Colonic mucosa (tissue), 4 donors: Measurements from ENCODE around the gene SPATA33. TPM values are rescaled to one million over a fixed set of nuclear protein-coding genes. Genes with fewer than 3 reads are reported as not detected.

Experiments used
- DNase-seq: peaks from one replicate; pipeline ENCODE4 v3.0.0-alpha.2; 2020
- H3K27ac ChIP-seq: fragments of 200-600 bp; one replicate; pipeline ENCODE4 v1.8.0; 2021
- H3K27me3 ChIP-seq: fragments of 200-600 bp; one replicate; pipeline ENCODE4 v1.8.0; 2021
- H3K36me3 ChIP-seq: fragments of 200-600 bp; one replicate; pipeline ENCODE4 v1.8.0; 2021
- H3K4me1 ChIP-seq: fragments of 200-600 bp; one replicate; pipeline ENCODE4 v1.8.0; 2021; ENCODE audit warnings: mild to moderate bottlenecking
- H3K4me3 ChIP-seq: fragments of 200-600 bp; one replicate; pipeline ENCODE4 v1.8.0; 2021
- H3K9ac ChIP-seq, 2 donors: one replicate each; pipeline ENCODE4 v1.7.0; 2013; ENCODE audit warnings: control low read depth in 2 of 2, low read depth in 2 of 2, low read length in 2 of 2
- H3K9me3 ChIP-seq: fragments of 200-600 bp; one replicate; pipeline ENCODE4 v1.8.0; 2021
- intact Hi-C: fragments of 100-400 bp; cut with DNase I; formaldehyde crosslinking; loops from one replicate; pipeline ENCODE4 v1.14.1; 2022
- total RNA-seq, 2 donors: library from RNA; stranded (reverse); fragmentation: NEBNext Ultra II Directional in 1 of 2; extraction: Animal tissue kit (Norgen Biotek cat#: 25700) in 1 of 2; gene quantifications; one replicate each; pipeline ENCODE4 v1.2.1, GENCODE V29; 2021
- TF ChIP-seq, protein P1 (sequence below): fragments of 200-600 bp; IDR thresholded peaks from one replicate; pipeline ENCODE4 v1.8.0; 2022; ENCODE audit warnings: antibody characterized with exemption, mild to moderate bottlenecking
- donor health status: healthy.
- donor health status: DM: no; HTN: no; CAD: no.
- donor health status: DM: no; HTN: no; CAD: no.

SPATA33 gene
- 10 to 100 TPM in 1 of 2 donors, 1 to 10 TPM in 1; 4.7 to 10.0 TPM for total RNA-seq

DNA sequence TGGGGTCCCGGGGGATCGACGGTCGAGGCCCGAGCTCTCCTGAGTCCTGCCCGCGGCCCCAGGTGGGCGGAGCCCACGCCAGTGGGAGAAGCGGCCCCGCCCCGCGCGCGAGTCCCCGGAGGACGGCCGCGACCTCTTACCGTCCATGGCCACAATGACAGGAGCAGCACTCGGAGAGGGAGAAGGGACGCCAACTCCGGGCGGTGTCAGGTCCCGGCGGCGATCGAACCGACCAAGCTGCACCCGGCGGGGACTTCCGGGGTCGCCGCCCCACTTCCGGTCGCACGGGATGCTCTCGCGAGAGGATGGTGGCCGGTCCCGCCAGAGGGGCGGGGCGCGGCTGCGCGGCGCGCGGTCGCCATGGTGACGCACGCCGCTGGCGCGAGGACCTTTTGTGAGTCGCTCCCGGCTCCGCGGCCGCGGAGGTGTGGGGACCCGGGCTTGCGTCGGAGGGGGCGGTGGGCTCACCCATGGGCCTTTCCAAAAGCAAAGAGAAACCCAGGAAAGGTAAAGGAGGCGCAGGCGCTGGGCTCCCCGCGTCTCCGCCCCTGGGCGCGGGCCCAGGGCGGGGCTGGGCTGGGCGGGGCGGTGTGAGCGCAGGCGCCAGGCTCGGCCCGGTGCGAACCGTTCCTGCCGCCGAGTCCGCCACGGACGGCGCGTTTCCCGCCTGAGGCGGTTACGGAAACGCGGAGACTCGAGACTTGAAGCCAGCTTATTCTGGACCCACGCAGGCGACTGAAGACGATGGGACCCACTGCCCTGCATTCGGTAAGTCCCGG is at the start of gene SPATA33, which contains the start of gene CHMP1A:
Gene SPATA33 (plus strand): TSS at position 395 of the 779 bp plus-strand sequence. CDS start 76 bp downstream, at position 471.
Gene CHMP1A (minus strand): TSS at position 267 of the 779 bp plus-strand sequence. CDS start 120 bp downstream, at position 147.
- TF ChIP-seq, protein P1, sequence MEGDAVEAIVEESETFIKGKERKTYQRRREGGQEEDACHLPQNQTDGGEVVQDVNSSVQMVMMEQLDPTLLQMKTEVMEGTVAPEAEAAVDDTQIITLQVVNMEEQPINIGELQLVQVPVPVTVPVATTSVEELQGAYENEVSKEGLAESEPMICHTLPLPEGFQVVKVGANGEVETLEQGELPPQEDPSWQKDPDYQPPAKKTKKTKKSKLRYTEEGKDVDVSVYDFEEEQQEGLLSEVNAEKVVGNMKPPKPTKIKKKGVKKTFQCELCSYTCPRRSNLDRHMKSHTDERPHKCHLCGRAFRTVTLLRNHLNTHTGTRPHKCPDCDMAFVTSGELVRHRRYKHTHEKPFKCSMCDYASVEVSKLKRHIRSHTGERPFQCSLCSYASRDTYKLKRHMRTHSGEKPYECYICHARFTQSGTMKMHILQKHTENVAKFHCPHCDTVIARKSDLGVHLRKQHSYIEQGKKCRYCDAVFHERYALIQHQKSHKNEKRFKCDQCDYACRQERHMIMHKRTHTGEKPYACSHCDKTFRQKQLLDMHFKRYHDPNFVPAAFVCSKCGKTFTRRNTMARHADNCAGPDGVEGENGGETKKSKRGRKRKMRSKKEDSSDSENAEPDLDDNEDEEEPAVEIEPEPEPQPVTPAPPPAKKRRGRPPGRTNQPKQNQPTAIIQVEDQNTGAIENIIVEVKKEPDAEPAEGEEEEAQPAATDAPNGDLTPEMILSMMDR, result no peak
- no peaks in the 10 kb centered on the region for H3K27me3 ChIP-seq
- intact Hi-C loops, result no loop called here
- H3K9me3 ChIP-seq, result no peaks in the 10 kb centered on the region
- no peaks in the 10 kb centered on the region for H3K36me3 ChIP-seq
- peak within 1 kb of the TSS; percentile 99 for H3K4me3 ChIP-seq
- H3K9ac ChIP-seq, result peak within 1 kb of the TSS; percentile 89 to 94
- H3K27ac ChIP-seq, result peak within 1 kb of the TSS; percentile 75
- H3K4me1 ChIP-seq, result peaks cover 7% of the 10 kb centered on the region
- DNase-seq, result peak; percentile 90

DNA sequence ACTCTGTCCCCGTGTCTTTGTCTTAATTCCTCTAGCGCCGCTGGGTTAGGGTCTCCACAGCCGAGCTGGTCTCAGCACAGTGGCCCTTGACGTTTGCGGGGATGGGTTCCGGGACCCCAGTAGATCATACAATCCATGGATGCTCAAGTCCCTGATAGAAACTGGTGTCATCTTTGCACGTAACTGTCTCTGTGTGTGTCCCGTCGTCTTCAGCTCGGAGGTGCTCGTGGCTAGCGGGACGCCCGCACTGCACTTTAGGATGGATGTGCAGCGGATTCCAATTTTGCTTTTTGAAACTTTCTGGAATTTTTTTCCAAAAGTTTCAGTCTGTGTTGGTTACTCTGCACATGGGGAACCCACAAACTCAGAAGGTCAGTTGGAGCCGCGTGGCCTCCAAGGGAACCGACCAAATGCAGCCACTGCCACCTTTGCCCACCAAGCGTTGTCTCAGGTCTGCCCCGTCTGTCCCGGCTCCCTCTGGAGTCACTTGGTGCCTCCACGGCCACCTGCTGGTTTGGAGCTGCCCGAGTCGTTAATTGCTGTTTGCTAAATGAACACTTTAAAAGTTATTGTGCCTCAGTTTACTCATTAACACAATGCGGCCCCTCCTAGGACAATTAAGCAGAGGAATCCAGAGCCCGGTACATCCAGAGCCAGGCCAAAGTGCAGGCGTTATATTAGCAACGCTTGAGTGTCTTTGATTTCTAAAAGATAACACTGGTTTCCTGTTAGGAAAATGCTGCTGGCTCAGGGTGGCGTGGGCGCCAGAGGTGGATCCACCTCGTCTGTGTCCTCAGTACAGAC is 49.5 kb upstream of the SPATA33 start:
- intact Hi-C loops, result no loop called here
- Histone ChIP-seq H3K4me3 (no peak overlapping the region), H3K27me3 (peaks cover 25% of the 10 kb centered on the region), H3K27ac (no peak overlapping the region), H3K36me3 (no peaks in the 10 kb centered on the region), H3K4me1 (peaks cover 5% of the 10 kb centered on the region), H3K9me3 (no peaks in the 10 kb centered on the region), H3K9ac (no peak overlapping the region)
- DNase-seq, result no peak
- TF ChIP-seq, protein P1, result no peak

DNA sequence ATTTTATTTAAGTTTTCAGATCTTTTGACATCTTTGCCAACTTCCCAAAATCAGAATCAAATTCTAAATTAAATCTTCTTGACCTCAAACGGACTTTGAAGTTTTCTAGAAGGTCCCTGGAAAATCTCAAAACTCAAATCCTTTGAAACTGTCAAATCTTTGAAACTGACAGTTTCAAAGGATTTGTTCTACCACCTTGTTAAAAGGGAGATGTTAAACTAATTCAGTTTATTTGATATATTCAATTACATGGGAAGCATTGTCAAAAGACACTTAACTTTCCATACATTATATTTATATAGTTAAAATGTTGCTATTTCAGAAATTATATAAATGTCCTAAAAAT is 47.6 kb upstream of the SPATA33 start:
- peaks cover 5% of the 10 kb centered on the region for H3K4me1 ChIP-seq
- H3K27ac ChIP-seq, result no peak overlapping the region
- H3K9me3 ChIP-seq, result no peaks in the 10 kb centered on the region
- peaks cover 22% of the 10 kb centered on the region for H3K27me3 ChIP-seq
- no peak overlapping the region for H3K4me3 ChIP-seq
- DNase-seq, result no peak
- H3K36me3 ChIP-seq, result no peaks in the 10 kb centered on the region
- intact Hi-C loops, result no loop called here
- no peak overlapping the region for H3K9ac ChIP-seq
- TF ChIP-seq, protein P1, result no peak

DNA sequence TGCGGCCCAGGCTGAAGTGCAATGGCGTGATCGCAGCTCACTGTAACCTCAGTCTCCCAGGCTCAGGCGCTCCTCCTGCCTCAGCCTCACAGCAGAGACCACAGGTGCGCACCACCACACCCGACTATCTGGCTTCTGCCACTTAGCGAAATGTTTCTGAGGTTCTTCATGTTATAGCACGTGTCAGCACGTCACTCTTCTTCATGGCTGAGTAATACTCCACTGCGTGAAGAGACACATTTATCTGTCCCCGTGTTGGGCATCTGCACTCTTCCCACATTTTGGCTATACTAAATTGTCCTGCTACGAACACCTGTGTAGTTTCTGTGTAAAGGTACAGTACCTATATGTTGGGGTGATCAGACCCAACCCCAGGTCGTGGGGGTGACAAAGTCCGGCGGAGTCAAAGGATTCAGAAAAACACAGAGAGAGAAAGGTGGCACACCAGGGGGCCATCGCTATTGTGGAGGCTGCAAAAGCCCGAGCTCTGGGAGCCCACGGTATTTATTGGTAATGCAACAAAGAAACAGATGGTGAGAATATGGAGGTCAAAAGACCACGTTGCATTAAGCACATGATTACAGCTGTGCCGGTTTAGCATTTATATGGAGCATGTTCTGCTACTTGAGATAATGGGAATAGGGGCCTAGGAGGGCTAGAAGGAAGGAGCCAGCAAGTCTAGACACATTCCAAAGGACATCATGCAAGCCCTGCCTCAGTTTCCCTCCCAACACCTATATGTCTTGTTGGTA is 45.0 kb upstream of the SPATA33 start:
- Histone ChIP-seq H3K4me1 (peaks cover 5% of the 10 kb centered on the region), H3K27ac (no peak overlapping the region), H3K36me3 (no peaks in the 10 kb centered on the region), H3K9me3 (no peaks in the 10 kb centered on the region), H3K9ac (no peak overlapping the region), H3K4me3 (no peak overlapping the region), H3K27me3 (peaks cover 19% of the 10 kb centered on the region)
- TF ChIP-seq, protein P1, result no peak
- DNase-seq, result no peak
- intact Hi-C loops, result no loop called here
